CD14-positive monocyte (primary cell): ENCODE results near the gene CUBN. TPM values are rescaled to one million over a fixed set of nuclear protein-coding genes. Genes with fewer than 3 reads are reported as not detected.

Experiments used
- DNase-seq, 3 donors: peaks; one replicate each; pipeline ENCODE4 v3.0.0-alpha.2; 2011 to 2022
- H2AFZ ChIP-seq: 2 replicates; pipeline ENCODE4 v1.6.0; 2012; ENCODE audit warnings: mild to moderate bottlenecking, low read depth, low read length, inconsistent platforms; ENCODE audit not compliant: insufficient read depth, poor library complexity, severe bottlenecking
- H3K27ac ChIP-seq, 2 donors: 1 replicate in 1 of 2; 2 replicates in 1 of 2; pipeline ENCODE4 v1.5.1; 2012 to 2013; ENCODE audit warnings: low read length in 2 of 2, control low read depth in 1 of 2, inconsistent platforms in 1 of 2, low read depth in 1 of 2, mild to moderate bottlenecking in 1 of 2
- H3K27me3 ChIP-seq, 2 donors: one replicate each; pipeline versions ENCODE4 v1.6.0 to v1.6.1; 2011 to 2013; ENCODE audit warnings: low read length in 2 of 2; ENCODE audit not compliant: control insufficient read depth in 2 of 2, insufficient read depth in 2 of 2
- H3K36me3 ChIP-seq, 2 donors: replicated peaks in 1 of 2; 1 replicate in 1 of 2; 2 replicates in 1 of 2; pipeline versions ENCODE4 v1.5.1 to v1.6.1; 2012 to 2013; ENCODE audit warnings: low read length in 2 of 2, control low read depth in 1 of 2, inconsistent platforms in 1 of 2, mild to moderate bottlenecking in 1 of 2; ENCODE audit not compliant: insufficient read depth in 2 of 2, control insufficient read depth in 1 of 2
- H3K4me1 ChIP-seq, 2 donors: 1 replicate in 1 of 2; 2 replicates in 1 of 2; pipeline versions ENCODE4 v1.5.1 to v1.6.1; 2012 to 2013; ENCODE audit warnings: low read length in 2 of 2, control low read depth in 1 of 2, inconsistent platforms in 1 of 2, mild to moderate bottlenecking in 1 of 2, moderate library complexity in 1 of 2; ENCODE audit not compliant: insufficient read depth in 2 of 2, control insufficient read depth in 1 of 2
- H3K4me2 ChIP-seq: replicated peaks from 2 replicates; pipeline ENCODE3; 2012; ENCODE audit warnings: low read length, moderate library complexity, mild to moderate bottlenecking; ENCODE audit not compliant: poor library complexity, severe bottlenecking; ENCODE audit errors: extremely low read depth
- H3K4me3 ChIP-seq, 3 experiments: fragments of 200-600 bp in 1 of 3; sonication (generic) in 1 of 3; replicated peaks in 1 of 3; 1 replicate in 2 of 3; 2 replicates in 1 of 3; pipeline ENCODE4 v1.5.1; 2011 to 2013; ENCODE audit warnings: low read length in 3 of 3, mild to moderate bottlenecking in 3 of 3, control low read depth in 2 of 3, low read depth in 2 of 3, inconsistent platforms in 1 of 3, moderate library complexity in 1 of 3
- H3K79me2 ChIP-seq: 2 replicates; pipeline ENCODE4 v1.6.0; 2012; ENCODE audit warnings: mild to moderate bottlenecking, control low read depth, inconsistent platforms, low read length, moderate library complexity; ENCODE audit not compliant: insufficient read depth
- H3K9ac ChIP-seq: 2 replicates; pipeline ENCODE4 v1.6.0; 2017; ENCODE audit warnings: low read length, mild to moderate bottlenecking; ENCODE audit not compliant: insufficient read depth, poor library complexity, severe bottlenecking
- H3K9me3 ChIP-seq, 2 donors: replicated peaks in 1 of 2; 1 replicate in 1 of 2; 2 replicates in 1 of 2; pipeline versions ENCODE4 v1.5.1 to v1.6.1; 2012 to 2013; ENCODE audit warnings: low read length in 2 of 2, control low read depth in 1 of 2; ENCODE audit not compliant: control insufficient read depth in 1 of 2, insufficient read depth in 1 of 2
- H4K20me1 ChIP-seq: 2 replicates; pipeline ENCODE4 v1.6.0; 2012; ENCODE audit warnings: mild to moderate bottlenecking, low read length, control low read depth, moderate library complexity; ENCODE audit not compliant: insufficient read depth
- H3K27ac Mint-ChIP-seq, 7 donors: one replicate each; pipeline ENCODE4 v1.8.0; 2020; ENCODE audit warnings: mild to moderate bottlenecking in 7 of 7, mixed read lengths in 7 of 7, moderate library complexity in 6 of 7, inconsistent platforms in 2 of 7
- H3K27me3 Mint-ChIP-seq, 3 donors: one replicate each; pipeline ENCODE4 v1.8.0; 2021 to 2022; ENCODE audit warnings: low read depth in 3 of 3, mild to moderate bottlenecking in 3 of 3, mixed read lengths in 3 of 3, moderate library complexity in 3 of 3, inconsistent platforms in 1 of 3
- H3K36me3 Mint-ChIP-seq, 2 donors: one replicate each; pipeline ENCODE4 v1.8.0; 2020; ENCODE audit warnings: mixed read lengths in 2 of 2, inconsistent platforms in 1 of 2, mild to moderate bottlenecking in 1 of 2
- H3K4me1 Mint-ChIP-seq: one replicate; pipeline ENCODE4 v1.8.0; 2020; ENCODE audit warnings: mild to moderate bottlenecking, mixed read lengths
- H3K4me3 Mint-ChIP-seq, 2 donors: one replicate each; pipeline ENCODE4 v1.8.0; 2020; ENCODE audit warnings: mild to moderate bottlenecking in 2 of 2, mixed read lengths in 2 of 2, moderate library complexity in 1 of 2
- H3K9me3 Mint-ChIP-seq, 7 donors: one replicate each; pipeline ENCODE4 v1.8.0; 2020 to 2022; ENCODE audit warnings: mixed read lengths in 7 of 7, mild to moderate bottlenecking in 6 of 7, moderate library complexity in 6 of 7, inconsistent platforms in 2 of 7
- CTCF ChIP-seq: fragments of 200-600 bp; IDR thresholded peaks from one replicate; pipeline ENCODE4 v1.8.0; 2022; ENCODE audit warnings: antibody characterized with exemption, mild to moderate bottlenecking
- WGBS: methylation state at CpG from one replicate; pipeline ENCODE4 v1.1.5; 2013; ENCODE audit warnings: missing lambda C conversion rate; ENCODE audit not compliant: insufficient coverage; 5-methylcytosine and 5-hydroxymethylcytosine counted together
- intact Hi-C, 2 donors: fragments of 100-400 bp; cut with micrococcal nuclease; formaldehyde crosslinking; loops; one replicate each; pipeline versions ENCODE4 v1.15.0 to v1.15.1; 2023
- polyA plus RNA-seq, 3 donors: library from polyadenylated mRNA; depleted of rRNA in 1 of 3; unstranded in 2 of 3; stranded (reverse) in 1 of 3; fragments of 300-500 nt in 2 of 3; fragments of >200 nt in 1 of 3; fragmentation: Illumina TruSeq in 2 of 3; gene quantifications; 1 replicate in 2 of 3; 2 replicates in 1 of 3; pipeline ENCODE4 v1.2.3, GENCODE V29; 2012 to 2021

Gene CUBN
- polyA plus RNA-seq, 3 donors, result 0.95 TPM; not detected in 2

- Histone ChIP-seq H3K4me1 (no peaks in the 10 kb centered on the region), H3K27ac (no peak overlapping the region), H3K4me3 (no peak overlapping the region), H3K79me2 (no peaks in the 10 kb centered on the region), H2AFZ (no peak overlapping the region), H3K9me3 (no peaks in the 10 kb centered on the region), H3K4me2 (no peak overlapping the region), H3K36me3 (no peaks in the 10 kb centered on the region), H3K9ac (no peak overlapping the region), H4K20me1 (no peaks in the 10 kb centered on the region), H3K27me3 (no peaks in the 10 kb centered on the region)
- DNase-seq, result no peak
- Mint-ChIP-seq H3K27ac (no peak overlapping the region), H3K36me3 (no peaks in the 10 kb centered on the region), H3K27me3 (peaks cover 0 to 2% (median 2%) of the 10 kb centered on the region in 3 donors), H3K9me3 (no peaks in the 10 kb centered on the region), H3K4me3 (no peak overlapping the region), H3K4me1 (no peaks in the 10 kb centered on the region)
- no peak for TF ChIP-seq CTCF
- intact Hi-C loops, result no loop called here
- no CpG with 5 or more reads among the region's 5 CpGs for WGBS
Measured at GRCh38 chr10:16856092-16856491, 273.5 kb downstream of the CUBN start.

DNA sequence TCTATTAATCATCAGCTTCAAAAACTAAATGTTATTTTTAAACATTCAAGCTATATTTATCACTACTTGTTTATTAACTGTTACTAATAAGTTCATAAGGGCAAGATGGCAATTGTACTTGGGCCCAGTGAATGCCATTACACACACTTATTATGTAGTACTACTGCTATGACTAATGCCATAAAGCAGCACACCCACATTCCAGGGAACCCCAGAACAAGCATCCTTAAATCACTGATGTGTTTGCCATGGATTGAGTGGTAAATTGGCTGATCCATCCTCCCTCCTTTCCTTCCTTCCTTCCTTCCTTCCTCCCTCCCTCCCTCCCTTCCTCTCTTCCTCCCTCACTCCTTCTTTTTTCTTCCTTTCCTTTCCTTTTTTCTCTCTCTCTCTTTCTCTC, 275.0 kb downstream of the CUBN start:
- H3K4me1 Mint-ChIP-seq, result no peaks in the 10 kb centered on the region
- no peak overlapping the region for H3K4me2 ChIP-seq
- no peaks in the 10 kb centered on the region for H3K36me3 ChIP-seq
- H3K9me3 ChIP-seq, result no peaks in the 10 kb centered on the region
- DNase-seq, result no peak
- H3K79me2 ChIP-seq, result no peaks in the 10 kb centered on the region
- H4K20me1 ChIP-seq, result no peaks in the 10 kb centered on the region
- H3K27me3 Mint-ChIP-seq, result peaks cover 0 to 2% (median 2%) of the 10 kb centered on the region in 3 donors
- no peak for TF ChIP-seq CTCF
- H3K9me3 Mint-ChIP-seq, result no peaks in the 10 kb centered on the region
- no peak overlapping the region for H3K9ac ChIP-seq
- H3K27ac ChIP-seq, result no peak overlapping the region
- intact Hi-C loops, result no loop called here
- H3K27ac Mint-ChIP-seq, result no peak overlapping the region
- no peaks in the 10 kb centered on the region for H3K36me3 Mint-ChIP-seq
- H3K27me3 ChIP-seq, result no peaks in the 10 kb centered on the region
- H3K4me3 Mint-ChIP-seq, result no peak overlapping the region
- H2AFZ ChIP-seq, result no peak overlapping the region
- H3K4me3 ChIP-seq, result no peak overlapping the region
- no peaks in the 10 kb centered on the region for H3K4me1 ChIP-seq
